ENCODE measurements around the gene GRK2. TPM values are rescaled to one million over a fixed set of nuclear protein-coding genes. Genes with fewer than 3 reads are reported as not detected.

Gene GRK2
- total RNA-seq, 6 experiments from 2014 or later: 24.5 to 43.9 (median 28.5) TPM

GRCh38 chr11:67281552-67282150 is 15.4 kb downstream of the GRK2 start:
- no peak overlapping the region for H3K27ac ChIP-seq
- H3K9me3 ChIP-seq: no peaks in the 10 kb centered on the region
- H3K27me3 ChIP-seq: no peaks in the 10 kb centered on the region
- no peak overlapping the region for H3K4me3 ChIP-seq
- peaks cover 0 to 10% (median 0%) of the 10 kb centered on the region in 4 donors for H3K4me1 ChIP-seq
- intact Hi-C loops (cut with DNase I): no loop called here
- H3K36me3 ChIP-seq: peaks cover 5 to 70% (median 32%) of the 10 kb centered on the region in 4 donors
- TF ChIP-seq CTCF (IDR thresholded peaks at IDR 0.05) (no peak), POLR2A (IDR thresholded peaks at IDR 0.05) (no peak)
- WGBS (ENCODE audit: insufficient coverage, low coverage, low lambda C conversion rate, missing lambda C conversion rate): 100% methylated on average over 1 of the region's 27 CpGs
- ATAC-seq (no peak), DNase-seq (peak; percentile 22 to 53 (median 48))

- ATAC-seq (no peak), DNase-seq (peak; percentile 21 to 52 (median 50))
- no peaks in the 10 kb centered on the region for H3K9me3 ChIP-seq
- intact Hi-C loops (cut with DNase I): no loop called here
- no CpG with 5 or more reads among the region's 20 CpGs for WGBS (ENCODE audit: insufficient coverage, low coverage, low lambda C conversion rate, missing lambda C conversion rate)
- no peak overlapping the region for H3K4me3 ChIP-seq
- peaks cover 5 to 73% (median 32%) of the 10 kb centered on the region in 4 donors for H3K36me3 ChIP-seq
- TF ChIP-seq CTCF (IDR thresholded peaks at IDR 0.05) (no peak), POLR2A (IDR thresholded peaks at IDR 0.05) (no peak)
- peaks cover 0 to 6% (median under 1%) of the 10 kb centered on the region in 4 donors for H3K4me1 ChIP-seq
- no peaks in the 10 kb centered on the region for H3K27me3 ChIP-seq
- peak overlapping the region in 1 of 3 donors; percentile 24 for H3K27ac ChIP-seq
Measured at GRCh38 chr11:67282155-67282875, 16.0 kb downstream of the GRK2 start.

DNA sequence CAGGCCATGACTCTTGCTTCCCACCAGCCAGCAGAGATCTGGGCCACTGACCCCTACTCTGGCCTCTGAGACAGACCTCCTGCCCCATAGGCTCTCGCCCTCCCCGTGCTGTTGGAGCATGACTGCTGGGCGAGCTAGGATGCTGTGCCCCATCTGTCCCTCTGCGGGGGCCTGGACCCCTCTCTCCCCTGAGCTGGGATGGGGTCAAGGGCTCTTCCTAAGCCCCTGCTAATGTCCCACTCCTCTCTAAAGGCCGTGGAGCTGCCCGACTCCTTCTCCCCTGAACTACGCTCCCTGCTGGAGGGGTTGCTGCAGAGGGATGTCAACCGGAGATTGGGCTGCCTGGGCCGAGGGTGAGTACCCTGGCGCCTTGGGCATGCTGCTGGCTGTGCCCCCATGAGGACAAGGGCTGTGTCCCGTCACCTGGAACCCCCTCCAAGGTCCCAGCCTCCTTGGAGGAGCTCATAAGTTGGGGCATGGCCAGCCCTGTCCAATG is 16.7 kb downstream of the GRK2 start:
- no peaks in the 10 kb centered on the region for H3K9me3 ChIP-seq
- no peak for TF ChIP-seq CTCF (IDR thresholded peaks at IDR 0.05)
- TF ChIP-seq POLR2A (IDR thresholded peaks at IDR 0.05): no peak
- H3K4me3 ChIP-seq: no peak overlapping the region
- intact Hi-C loops (cut with DNase I): no loop called here
- peaks cover 0 to 8% (median 4%) of the 10 kb centered on the region in 4 donors for H3K4me1 ChIP-seq
- DNase-seq (peak; percentile 20 to 52 (median 45)), ATAC-seq (no peak)
- WGBS (ENCODE audit: insufficient coverage, low coverage, low lambda C conversion rate, missing lambda C conversion rate): 61% methylated on average over 7 of the region's 11 CpGs
- no peaks in the 10 kb centered on the region for H3K27me3 ChIP-seq
- H3K27ac ChIP-seq: peak overlapping the region in 2 of 3 donors; percentile 24 to 51
- H3K36me3 ChIP-seq: peaks cover 5 to 73% (median 32%) of the 10 kb centered on the region in 4 donors

DNA sequence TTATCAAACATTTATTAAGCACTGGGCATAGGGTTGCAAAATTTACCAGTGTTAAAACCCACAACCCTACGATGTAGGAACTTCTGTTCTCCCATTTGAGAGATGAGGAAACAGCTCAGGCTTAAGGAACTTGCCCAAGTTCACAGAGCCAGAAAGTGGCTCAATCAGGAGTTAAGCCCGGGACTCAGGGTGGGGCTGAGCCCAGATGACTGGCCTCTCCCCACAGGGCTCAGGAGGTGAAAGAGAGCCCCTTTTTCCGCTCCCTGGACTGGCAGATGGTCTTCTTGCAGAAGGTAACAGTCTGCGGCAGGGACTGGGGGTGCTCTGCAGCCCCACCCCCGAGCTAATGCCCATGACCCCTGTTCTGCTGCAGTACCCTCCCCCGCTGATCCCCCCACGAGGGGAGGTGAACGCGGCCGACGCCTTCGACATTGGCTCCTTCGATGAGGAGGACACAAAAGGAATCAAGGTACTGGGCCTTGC is 17.2 kb downstream of the GRK2 start:
- WGBS (ENCODE audit: insufficient coverage, low coverage, low lambda C conversion rate, missing lambda C conversion rate): 67% methylated on average over 2 of the region's 13 CpGs
- no peaks in the 10 kb centered on the region for H3K27me3 ChIP-seq
- no peak overlapping the region for H3K4me3 ChIP-seq
- peak overlapping the region in 2 of 3 donors; percentile 36 to 43 for H3K27ac ChIP-seq
- H3K4me1 ChIP-seq: peaks cover 0 to 12% (median 4%) of the 10 kb centered on the region in 4 donors
- peaks cover 5 to 73% (median 32%) of the 10 kb centered on the region in 4 donors for H3K36me3 ChIP-seq
- intact Hi-C loops (cut with DNase I): no loop called here
- no peak for TF ChIP-seq POLR2A (IDR thresholded peaks at IDR 0.05)
- no peak for TF ChIP-seq CTCF (IDR thresholded peaks at IDR 0.05)
- DNase-seq (peak in 2 of 3 donors; percentile 37 to 50), ATAC-seq (peak; percentile 4 to 33 (median 12))
- no peaks in the 10 kb centered on the region for H3K9me3 ChIP-seq

All from right lobe of liver (tissue), 6 donors.